GM18520 (cell line): ENCODE measurements around the gene LGALS7.

Experiments
- ATAC-seq: cut with Tn5 transposase; IDR thresholded peaks from one replicate; pipeline ENCODE4 v1.9.1; 2021; ENCODE audit not compliant: unreplicated experiment

The LGALS7 gene

GRCh38 chr19:38728752-38729541, 44.4 kb downstream of the LGALS7 start:
- no peak for ATAC-seq

GRCh38 chr19:38727868-38728660, 45.3 kb downstream of the LGALS7 start:
- no peak for ATAC-seq

GRCh38 chr19:38727306-38727867, 45.9 kb downstream of the LGALS7 start:
- ATAC-seq: no peak

GRCh38 chr19:38726761-38727301, 46.5 kb downstream of the LGALS7 start:
- ATAC-seq: no peak

DNA sequence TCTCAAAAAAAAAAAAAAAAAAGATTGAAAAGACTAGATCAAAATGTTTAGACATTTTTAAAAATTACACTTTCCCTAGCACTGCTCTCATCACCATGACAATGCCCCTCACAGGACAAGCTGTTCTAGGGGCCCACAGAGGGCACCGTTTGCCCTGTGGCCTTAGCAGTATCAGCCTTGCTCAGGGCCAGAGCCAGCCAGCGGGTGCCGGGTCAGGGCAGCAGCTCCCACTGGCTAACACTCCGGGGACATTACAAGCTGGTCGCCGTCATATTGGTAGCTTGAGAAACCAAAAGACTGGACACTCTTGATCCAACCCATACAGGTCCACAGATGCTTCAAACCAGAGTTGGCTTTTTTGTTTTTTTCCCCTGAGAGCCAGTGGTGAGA, 47.0 kb downstream of the LGALS7 start:
- ATAC-seq: no peak

DNA sequence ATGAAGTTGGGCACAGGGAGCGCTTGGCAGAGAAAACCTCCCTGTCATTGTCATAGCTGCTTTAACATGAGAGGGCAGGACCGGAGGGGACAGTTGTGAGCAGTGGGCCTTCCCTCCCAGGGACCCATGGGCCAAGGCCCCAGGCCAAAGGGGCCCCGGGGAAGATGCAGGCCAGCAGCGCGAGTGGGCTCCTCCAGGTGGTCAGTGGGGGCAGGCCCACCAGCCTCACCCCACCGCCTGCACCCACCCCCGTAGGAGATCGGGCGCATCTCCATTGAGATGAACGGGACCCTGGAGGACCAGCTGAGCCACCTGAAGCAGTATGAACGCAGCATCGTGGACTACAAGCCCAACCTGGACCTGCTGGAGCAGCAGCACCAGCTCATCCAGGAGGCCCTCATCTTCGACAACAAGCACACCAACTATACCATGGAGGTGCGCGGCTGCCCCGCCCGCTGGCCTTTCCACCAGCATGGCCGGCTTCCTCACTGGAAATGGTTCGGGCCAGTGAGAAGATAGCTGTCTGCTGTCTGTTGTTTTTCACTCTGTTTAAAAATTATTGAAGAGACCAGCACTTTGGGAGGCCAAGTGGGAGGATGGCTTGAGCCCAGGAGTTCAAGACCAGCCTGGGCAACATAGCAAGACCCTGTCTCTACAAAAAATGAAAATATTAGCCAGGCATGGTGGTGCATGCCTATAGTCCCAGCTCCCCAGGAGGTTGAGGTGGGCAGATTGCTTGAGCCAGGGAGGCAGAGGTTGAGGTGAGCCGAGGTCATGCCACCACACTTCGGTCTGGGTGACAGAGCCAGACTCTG, 47.6 kb downstream of the LGALS7 start:
- ATAC-seq: no peak

GRCh38 chr19:38723990-38724854, 49.1 kb downstream of the LGALS7 start:
- no peak for ATAC-seq

GRCh38 chr19:38723606-38723965, 49.7 kb downstream of the LGALS7 start:
- no peak for ATAC-seq

DNA sequence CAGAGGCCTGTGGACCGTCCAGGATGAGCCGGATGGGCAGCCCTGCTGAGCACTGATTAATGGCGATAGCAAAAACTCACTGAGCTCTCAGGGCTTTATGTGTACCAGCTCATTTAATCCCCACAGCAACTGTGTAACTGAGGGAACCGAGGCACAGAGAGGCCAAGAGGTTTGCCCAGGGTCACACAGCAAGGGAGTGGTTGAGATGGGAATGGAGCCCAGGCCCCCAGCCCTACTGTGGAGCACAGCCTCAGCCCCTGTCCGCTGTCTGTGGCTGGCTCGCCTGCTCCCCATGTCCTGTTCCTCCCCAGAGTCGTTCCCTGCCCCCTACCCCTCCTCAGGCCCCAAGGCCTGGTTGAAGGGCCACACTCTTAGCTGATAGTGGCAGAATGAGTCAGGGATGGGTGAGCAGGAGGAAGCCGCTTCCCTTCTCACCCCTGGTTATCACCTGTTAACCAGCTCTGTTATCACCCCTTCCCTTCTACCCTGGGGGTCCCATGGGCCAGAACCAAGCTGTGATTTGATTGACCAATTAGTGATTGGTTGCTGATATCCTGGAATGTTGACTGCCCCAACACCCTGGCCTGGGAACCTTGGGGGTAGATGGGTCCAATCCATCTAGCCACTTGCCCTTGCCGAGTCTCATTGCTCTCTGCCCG, 50.2 kb downstream of the LGALS7 start:
- no peak for ATAC-seq

GRCh38 chr19:38721979-38722773, 51.1 kb downstream of the LGALS7 start:
- ATAC-seq: no peak

GRCh38 chr19:38721496-38721895, 51.8 kb downstream of the LGALS7 start:
- no peak for ATAC-seq
